H1 (cell line): ENCODE data around the gene MCEMP1. TPM values are rescaled to one million over a fixed set of nuclear protein-coding genes. Genes with fewer than 3 reads are reported as not detected.

Experiments
- CTCF ChIA-PET: fragments of 300-600 bp; sonication (Branson Sonifier 250); formaldehyde crosslinking; loops from one replicate; lab custom pipeline; 2021; ENCODE audit not compliant: partially characterized antibody; lab: Charles Lee
- POLR2A ChIA-PET: fragments of 300-600 bp; sonication (Branson Sonifier 250); formaldehyde crosslinking; loops from one replicate; lab custom pipeline; 2021; ENCODE audit warnings: inconsistent platforms; ENCODE audit not compliant: partially characterized antibody; lab: Charles Lee
- DNase-seq, 2 experiments: peaks; one replicate each; pipeline versions ENCODE4 v3.0.0 to v3.0.0-alpha.2; 2010 to 2022; ENCODE audit warnings: low spot score in 2 of 2, low read depth in 1 of 2, mixed read lengths in 1 of 2
- FAIRE-seq: peaks from 2 replicates; lab custom pipeline; 2011; peaks lifted over from hg19 to GRCh38; lab: Jason Lieb, UNC
- H2AFZ ChIP-seq: 2 replicates; pipeline ENCODE4 v1.8.1; 2012; ENCODE audit warnings: low read length, inconsistent platforms
- H2AK5ac ChIP-seq: 2 replicates; pipeline ENCODE4 v1.6.1; 2013; ENCODE audit warnings: low read depth, low read length
- H2BK120ac ChIP-seq: replicated peaks from 2 replicates; pipeline ENCODE3; 2013; ENCODE audit warnings: low read depth, low read length, inconsistent platforms
- H2BK12ac ChIP-seq: 2 replicates; pipeline ENCODE4 v1.6.1; 2013; ENCODE audit warnings: low read depth, low read length
- H2BK15ac ChIP-seq: 2 replicates; pipeline ENCODE4 v1.6.1; 2013; ENCODE audit warnings: low read length
- H2BK20ac ChIP-seq: 2 replicates; pipeline ENCODE4 v1.6.1; 2013; ENCODE audit warnings: low read length
- H2BK5ac ChIP-seq: 2 replicates; pipeline ENCODE4 v1.6.1; 2013; ENCODE audit warnings: low read depth, low read length
- H3K14ac ChIP-seq: 2 replicates; pipeline ENCODE4 v1.6.1; 2013; ENCODE audit warnings: inconsistent platforms; ENCODE audit not compliant: insufficient read length
- H3K18ac ChIP-seq: 2 replicates; pipeline ENCODE4 v1.6.1; 2013; ENCODE audit warnings: low read length; ENCODE audit errors: extremely low read depth
- H3K23ac ChIP-seq: 2 replicates; pipeline ENCODE4 v1.6.1; 2013; ENCODE audit warnings: inconsistent platforms; ENCODE audit not compliant: insufficient read length
- H3K23me2 ChIP-seq: 2 replicates; pipeline ENCODE4 v1.6.1; 2013; ENCODE audit warnings: low read depth, low read length
- H3K27ac ChIP-seq: 2 replicates; pipeline ENCODE4 v1.6.1; 2011; ENCODE audit warnings: low read depth, low read length, inconsistent platforms
- H3K27me3 ChIP-seq, 4 experiments: replicated peaks in 1 of 4; 1 replicate in 1 of 4; 2 replicates in 3 of 4; pipeline versions ENCODE4 v1.6.1 to v1.8.1; 2011 to 2013; ENCODE audit warnings: low read length in 3 of 4, mild to moderate bottlenecking in 3 of 4, inconsistent platforms in 2 of 4, mixed read lengths in 2 of 4, moderate library complexity in 1 of 4; ENCODE audit not compliant: control insufficient read depth in 3 of 4, insufficient read depth in 3 of 4; ENCODE audit errors: extremely low read depth in 1 of 4
- H3K36me3 ChIP-seq, 4 experiments: 2 replicates each; pipeline versions ENCODE4 v1.6.1 to v1.8.1; 2011 to 2013; ENCODE audit warnings: mild to moderate bottlenecking in 4 of 4, low read length in 3 of 4, moderate library complexity in 2 of 4, control low read depth in 1 of 4, inconsistent platforms in 1 of 4; ENCODE audit not compliant: insufficient read depth in 4 of 4, control insufficient read depth in 2 of 4
- H3K4ac ChIP-seq: replicated peaks from 2 replicates; pipeline ENCODE3; 2013; ENCODE audit warnings: low read length, low read depth, mixed read lengths, inconsistent platforms; ENCODE audit not compliant: insufficient read length
- H3K4me1 ChIP-seq, 4 experiments: replicated peaks in 1 of 4; 1 replicate in 1 of 4; 2 replicates in 3 of 4; pipeline versions ENCODE4 v1.6.1 to v1.8.1; 2011 to 2013; ENCODE audit warnings: low read length in 3 of 4, inconsistent platforms in 2 of 4, mixed read lengths in 1 of 4; ENCODE audit not compliant: insufficient read depth in 4 of 4, control insufficient read depth in 3 of 4
- H3K4me2 ChIP-seq, 2 experiments: 2 replicates each; pipeline versions ENCODE4 v1.6.1 to v1.8.1; 2011 to 2013; ENCODE audit warnings: low read depth in 2 of 2, low read length in 2 of 2, control low read depth in 1 of 2, inconsistent platforms in 1 of 2, mild to moderate bottlenecking in 1 of 2; ENCODE audit not compliant: insufficient read depth in 1 of 2
- H3K4me3 ChIP-seq, 4 experiments: fragments of 200-600, 300-600 bp in 1 of 4; sonication (generic), shearing (Covaris generic), sonication (Bioruptor Twin) in 1 of 4; 2 replicates each; pipeline versions ENCODE4 v1.5.1 to v1.8.1; 2011 to 2016; ENCODE audit warnings: low read length in 4 of 4, low read depth in 3 of 4, control low read depth in 2 of 4, inconsistent platforms in 2 of 4, mild to moderate bottlenecking in 2 of 4, mixed read lengths in 1 of 4, moderate library complexity in 1 of 4; ENCODE audit not compliant: insufficient read depth in 2 of 4; ENCODE audit errors: extremely low read depth in 1 of 4
- H3K56ac ChIP-seq: replicated peaks from 2 replicates; pipeline ENCODE3; 2013; ENCODE audit warnings: low read depth, mild to moderate bottlenecking, mixed read lengths, low read length, inconsistent platforms; ENCODE audit not compliant: insufficient read length
- H3K79me1 ChIP-seq: 2 replicates; pipeline ENCODE4 v1.6.1; 2013; ENCODE audit warnings: low read depth, low read length, control low read depth
- H3K79me2 ChIP-seq, 2 experiments: 2 replicates each; pipeline versions ENCODE4 v1.6.1 to v1.8.1; 2012 to 2013; ENCODE audit warnings: low read length in 2 of 2, mild to moderate bottlenecking in 2 of 2, inconsistent platforms in 1 of 2; ENCODE audit not compliant: insufficient read depth in 2 of 2, control insufficient read depth in 1 of 2
- H3K9ac ChIP-seq, 4 experiments: replicated peaks in 1 of 4; 1 replicate in 1 of 4; 2 replicates in 3 of 4; pipeline versions ENCODE4 v1.6.1 to v1.8.1; 2011 to 2013; ENCODE audit warnings: low read depth in 3 of 4, low read length in 3 of 4, control low read depth in 2 of 4, mild to moderate bottlenecking in 2 of 4, moderate library complexity in 2 of 4, inconsistent platforms in 1 of 4; ENCODE audit errors: extremely low read depth in 1 of 4
- H3K9me3 ChIP-seq, 2 experiments: 2 replicates each; pipeline versions ENCODE4 v1.6.1 to v1.8.1; 2012 to 2013; ENCODE audit warnings: mild to moderate bottlenecking in 2 of 2, moderate library complexity in 2 of 2, control low read depth in 1 of 2, inconsistent platforms in 1 of 2, low read depth in 1 of 2, low read length in 1 of 2, mixed read lengths in 1 of 2; ENCODE audit not compliant: insufficient read depth in 2 of 2
- H4K20me1 ChIP-seq, 2 experiments: replicated peaks in 1 of 2; 2 replicates each; pipeline versions ENCODE3 to v1.8.1; 2011 to 2013; ENCODE audit warnings: inconsistent platforms in 2 of 2, low read length in 2 of 2, mild to moderate bottlenecking in 1 of 2; ENCODE audit not compliant: insufficient read depth in 2 of 2, control insufficient read depth in 1 of 2
- H4K5ac ChIP-seq: 2 replicates; pipeline ENCODE4 v1.6.1; 2013; ENCODE audit warnings: low read length, low read depth, mixed read lengths, inconsistent platforms; ENCODE audit not compliant: insufficient read length
- H4K8ac ChIP-seq: 2 replicates; pipeline ENCODE4 v1.8.0; 2013; ENCODE audit warnings: mild to moderate bottlenecking, moderate library complexity, low read length, inconsistent platforms; ENCODE audit not compliant: insufficient read depth; ENCODE audit errors: extremely low read depth
- H4K91ac ChIP-seq: replicated peaks from 2 replicates; pipeline ENCODE3; 2013; ENCODE audit warnings: low read length, mixed read lengths, inconsistent platforms; ENCODE audit not compliant: insufficient read length
- RAD21 ChIP-seq, 2 experiments: IDR thresholded peaks in 1 of 2; conservative IDR thresholded peaks in 1 of 2; 2 replicates each; pipeline ENCODE4 v1.6.1; 2011; ENCODE audit warnings: low read depth in 2 of 2, low read length in 2 of 2, improper control_type of control experiment in 1 of 2, inconsistent platforms in 1 of 2, mild to moderate bottlenecking in 1 of 2, moderate library complexity in 1 of 2
- WGBS, 2 experiments: shearing (Covaris generic) in 1 of 2; methylation state at CpG; one replicate each; pipeline versions ENCODE4 v1.1.6 to v1.1.7; 2013 to 2015; ENCODE audit warnings: low lambda C conversion rate in 2 of 2, mixed read lengths in 2 of 2, inconsistent platforms in 1 of 2, low coverage in 1 of 2, missing lambda C conversion rate in 1 of 2; ENCODE audit not compliant: insufficient replicate concordance in 2 of 2, insufficient coverage in 1 of 2, insufficient read length in 1 of 2; ENCODE audit errors: extremely low coverage in 1 of 2, missing lambda C conversion rate in 1 of 2; 5-methylcytosine and 5-hydroxymethylcytosine counted together
- long read RNA-seq, 2 experiments: library from RNA in 1 of 2; library from capped mRNA in 1 of 2; stranded (forward); transcript quantifications; one replicate each; pipeline ENCODE4 v2.0.0, GENCODE V29; 2021; ENCODE audit warnings: inconsistent platforms in 1 of 2
- polyA minus RNA-seq, 3 experiments: library from RNA; depleted of rRNA, polyadenylated mRNA; stranded (reverse); fragments of >200 nt; gene quantifications; 1 replicate in 2 of 3; 2 replicates in 1 of 3; pipeline ENCODE4 v1.2.3, GENCODE V29; 2011
- polyA plus RNA-seq, 7 experiments: library from polyadenylated mRNA; depleted of rRNA in 3 of 7; stranded (reverse) in 5 of 7; unstranded in 2 of 7; fragments of >200 nt in 5 of 7; fragments of 200-250 nt in 2 of 7; gene quantifications; 1 replicate in 5 of 7; 2 replicates in 1 of 7; 4 replicates in 1 of 7; pipeline versions ENCODE4 v1.2.1 to v1.2.3, GENCODE V29; 2011 to 2013; ENCODE audit warnings: missing spikeins in 2 of 7, mixed read lengths in 2 of 7
- total RNA-seq: library from RNA; stranded (reverse); fragmentation: NEBNext Ultra II Directional; extraction: Animal tissue kit (Norgen Biotek cat#: 25700); gene quantifications from 2 replicates; pipeline ENCODE4 v1.2.1, GENCODE V29; 2021

The MCEMP1 gene, protein sequence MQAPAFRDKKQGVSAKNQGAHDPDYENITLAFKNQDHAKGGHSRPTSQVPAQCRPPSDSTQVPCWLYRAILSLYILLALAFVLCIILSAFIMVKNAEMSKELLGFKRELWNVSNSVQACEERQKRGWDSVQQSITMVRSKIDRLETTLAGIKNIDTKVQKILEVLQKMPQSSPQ
- total RNA-seq (not detected in 2 replicates), polyA plus RNA-seq (2011; rRNA removed) (0.13 TPM in 1 of 2 replicates, not detected in the other), polyA minus RNA-seq (2011; rRNA and poly(A)+ RNA removed) (not detected in 2 replicates)
- 0.08 TPM for polyA plus RNA-seq (2011; cell fraction: cytosol; rRNA removed)
- 0.10 TPM for polyA plus RNA-seq (2011; cell fraction: nucleus; rRNA removed)
- polyA plus RNA-seq (2012, experiment 1 of 2) = not detected in 4 replicates
- polyA plus RNA-seq (2012, experiment 2 of 2) = not detected
- not detected for polyA plus RNA-seq (2013, experiment 1 of 2)
- polyA plus RNA-seq (2013, experiment 2 of 2) = not detected
- not detected for polyA minus RNA-seq (2011; cell fraction: cytosol; rRNA and poly(A)+ RNA removed)
- not detected for polyA minus RNA-seq (2011; cell fraction: nucleus; rRNA and poly(A)+ RNA removed)
- long read RNA-seq, experiment 1 = 0 reads
- long read RNA-seq, experiment 2 = 0 reads

- H3K27ac ChIP-seq = no peak within 1 kb of the TSS
- no peak within 1 kb of the TSS for H3K23ac ChIP-seq
- WGBS, 2 experiments = 85% methylated on average over 8 of the region's 10 CpGs; no CpG with 5 or more reads in 1 of the 2 experiments
- 0 out of 2 replicates have a peak within 1 kb of the TSS, but pooled peaks have one; percentile 39 for H2BK12ac ChIP-seq
- no peaks in the 10 kb centered on the region; a peak in 1 of 4 replicates for H3K79me2 ChIP-seq
- H3K9ac ChIP-seq = no peak within 1 kb of the TSS
- no peak within 1 kb of the TSS for H2BK5ac ChIP-seq
- no peak within 1 kb of the TSS for H3K56ac ChIP-seq
- no peak within 1 kb of the TSS for H3K4me3 ChIP-seq
- H3K18ac ChIP-seq = no peak within 1 kb of the TSS; the same call in 1 of the 2 replicates
- FAIRE-seq (no peak), DNase-seq (no peak)
- H3K4me1 ChIP-seq = peaks cover 0 to 3% (median under 1%) of the 10 kb centered on the region in 4 experiments; a peak in 5 of 7 replicates
- no peak within 1 kb of the TSS for H2BK20ac ChIP-seq
- no peak within 1 kb of the TSS for H4K5ac ChIP-seq
- peaks cover 0 to 8% (median 3%) of the 10 kb centered on the region in 4 experiments; a peak in 3 of 7 replicates for H3K27me3 ChIP-seq
- H3K14ac ChIP-seq = no peak within 1 kb of the TSS
- peaks cover 4% of the 10 kb centered on the region; the same call in 1 of the 2 replicates for H3K23me2 ChIP-seq
- H2BK15ac ChIP-seq = no peak within 1 kb of the TSS
- no peak within 1 kb of the TSS for H2AFZ ChIP-seq
- no peak within 1 kb of the TSS for H2BK120ac ChIP-seq
- no peaks in the 10 kb centered on the region for H3K9me3 ChIP-seq
- 0 out of 2 replicates have a peak within 1 kb of the TSS, but pooled peaks have one; percentile 71 for H2AK5ac ChIP-seq
- peak within 1 kb of the TSS; percentile 30 for H4K91ac ChIP-seq
- H3K4ac ChIP-seq = no peak within 1 kb of the TSS
- ChIA-PET CTCF (interaction anchor here (1.9 kb wide), 1 partner anchor 109 kb away, joined by 9 read pairs; no protein-coding TSS in a partner anchor), POLR2A (no interaction called here)
- no peaks in the 10 kb centered on the region for H4K20me1 ChIP-seq
- no peaks in the 10 kb centered on the region for H3K36me3 ChIP-seq
- H3K4me2 ChIP-seq = no peak within 1 kb of the TSS
- no peaks in the 10 kb centered on the region for H3K79me1 ChIP-seq
- H4K8ac ChIP-seq = no peak within 1 kb of the TSS; the same call in 1 of the 2 replicates
- no peak for TF ChIP-seq RAD21 (IDR thresholded peaks at IDR 0.05 in 1 of 2, conservative IDR thresholded peaks at IDR 0.05 in 1 of 2; ENCODE audit: low read depth in 2 of 2, low read length in 2 of 2)
Observed at GRCh38 chr19:7676854-7677253, at the start of gene MCEMP1. Gene MCEMP1 (plus strand): TSS chr19:7677090. CDS start chr19:7677121, 31 bp downstream.
